ENCODE data around the gene TRHDE. TPM values are rescaled to one million over a fixed set of nuclear protein-coding genes. Genes with fewer than 3 reads are reported as not detected.

TRHDE gene
- total and polyA plus RNA-seq, 12 donors = 0.10 to 0.97 (median 0.46) TPM

DNA sequence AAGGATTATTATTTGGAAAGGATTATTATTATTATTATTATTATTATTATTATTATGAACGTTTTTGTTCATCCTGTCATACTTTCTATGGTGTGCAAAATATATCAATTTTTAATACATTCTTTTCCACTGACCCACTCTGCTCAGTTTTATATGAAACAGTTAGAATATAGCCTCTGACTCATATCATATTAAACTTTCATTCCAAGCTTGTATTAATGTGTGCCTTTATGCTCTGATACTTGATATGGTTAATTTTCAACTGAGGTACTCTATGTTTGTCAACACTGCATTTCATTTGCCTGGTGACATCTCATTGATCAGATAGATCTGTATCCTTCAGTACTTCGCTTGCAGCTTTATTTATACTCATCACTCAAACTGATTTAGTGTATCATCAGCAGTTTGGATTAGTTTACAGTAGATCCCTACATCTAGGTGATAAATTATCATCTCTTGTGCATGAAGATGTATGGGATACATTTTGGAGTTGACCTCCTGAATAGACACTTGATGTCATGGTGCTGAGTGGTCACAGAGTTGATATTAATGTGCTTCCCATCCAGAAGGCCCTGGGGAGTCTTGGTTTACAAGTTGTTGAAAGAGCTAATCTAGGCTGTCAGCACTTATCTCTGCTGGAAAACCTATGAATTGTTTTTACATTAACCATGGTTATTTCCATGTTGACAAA is 271.8 kb downstream of the TRHDE start:
- H3K36me3 ChIP-seq = no peaks in the 10 kb centered on the region
- H3K4me3 ChIP-seq = no peak overlapping the region
- H3K27me3 ChIP-seq = no peaks in the 10 kb centered on the region
- no peaks in the 10 kb centered on the region for H3K9me3 ChIP-seq
- TF ChIP-seq, protein P1, sequence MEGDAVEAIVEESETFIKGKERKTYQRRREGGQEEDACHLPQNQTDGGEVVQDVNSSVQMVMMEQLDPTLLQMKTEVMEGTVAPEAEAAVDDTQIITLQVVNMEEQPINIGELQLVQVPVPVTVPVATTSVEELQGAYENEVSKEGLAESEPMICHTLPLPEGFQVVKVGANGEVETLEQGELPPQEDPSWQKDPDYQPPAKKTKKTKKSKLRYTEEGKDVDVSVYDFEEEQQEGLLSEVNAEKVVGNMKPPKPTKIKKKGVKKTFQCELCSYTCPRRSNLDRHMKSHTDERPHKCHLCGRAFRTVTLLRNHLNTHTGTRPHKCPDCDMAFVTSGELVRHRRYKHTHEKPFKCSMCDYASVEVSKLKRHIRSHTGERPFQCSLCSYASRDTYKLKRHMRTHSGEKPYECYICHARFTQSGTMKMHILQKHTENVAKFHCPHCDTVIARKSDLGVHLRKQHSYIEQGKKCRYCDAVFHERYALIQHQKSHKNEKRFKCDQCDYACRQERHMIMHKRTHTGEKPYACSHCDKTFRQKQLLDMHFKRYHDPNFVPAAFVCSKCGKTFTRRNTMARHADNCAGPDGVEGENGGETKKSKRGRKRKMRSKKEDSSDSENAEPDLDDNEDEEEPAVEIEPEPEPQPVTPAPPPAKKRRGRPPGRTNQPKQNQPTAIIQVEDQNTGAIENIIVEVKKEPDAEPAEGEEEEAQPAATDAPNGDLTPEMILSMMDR (IDR thresholded peaks at IDR 0.05) = no peak
- no peak for ATAC-seq
- intact Hi-C loops (cut with DNase I) = no loop called here
- H3K4me1 ChIP-seq = no peaks in the 10 kb centered on the region
- WGBS, 2 donors = 40 to 51% methylated on average over 2 of the region's 2 CpGs
- DNase-seq = no peak
- H3K27ac ChIP-seq = no peak overlapping the region

DNA sequence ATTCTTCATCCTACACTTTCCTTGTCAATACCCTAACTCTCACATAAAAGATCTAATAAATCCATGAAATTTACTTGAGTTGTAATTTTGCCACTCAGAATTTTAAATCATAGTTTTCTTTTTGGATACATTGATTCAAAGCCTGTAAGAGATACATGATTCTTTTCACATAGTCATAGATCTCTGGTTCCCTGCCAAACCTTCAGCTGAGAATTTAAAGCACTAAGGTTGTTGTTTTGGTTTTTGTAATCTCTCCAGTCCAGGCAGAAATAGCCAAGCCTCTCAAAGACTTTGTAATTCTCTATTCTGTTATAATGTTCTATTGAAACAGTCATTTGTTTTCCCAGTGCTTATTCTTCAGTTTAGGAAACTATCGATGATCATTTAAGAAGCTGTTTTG is 273.9 kb downstream of the TRHDE start:
- H3K4me3 ChIP-seq = no peak overlapping the region
- H3K9me3 ChIP-seq = no peaks in the 10 kb centered on the region
- DNase-seq = no peak
- H3K4me1 ChIP-seq = no peaks in the 10 kb centered on the region
- no peaks in the 10 kb centered on the region for H3K36me3 ChIP-seq
- 84 to 87% methylated on average over 1 of the region's 1 CpG for whole genome bisulfite sequencing, 2 donors
- intact Hi-C loops (cut with DNase I) = no loop called here
- no peak overlapping the region for H3K27ac ChIP-seq
- TF ChIP-seq, protein P1 (IDR thresholded peaks at IDR 0.05) = no peak
- no peak for ATAC-seq
- H3K27me3 ChIP-seq = no peaks in the 10 kb centered on the region

DNA sequence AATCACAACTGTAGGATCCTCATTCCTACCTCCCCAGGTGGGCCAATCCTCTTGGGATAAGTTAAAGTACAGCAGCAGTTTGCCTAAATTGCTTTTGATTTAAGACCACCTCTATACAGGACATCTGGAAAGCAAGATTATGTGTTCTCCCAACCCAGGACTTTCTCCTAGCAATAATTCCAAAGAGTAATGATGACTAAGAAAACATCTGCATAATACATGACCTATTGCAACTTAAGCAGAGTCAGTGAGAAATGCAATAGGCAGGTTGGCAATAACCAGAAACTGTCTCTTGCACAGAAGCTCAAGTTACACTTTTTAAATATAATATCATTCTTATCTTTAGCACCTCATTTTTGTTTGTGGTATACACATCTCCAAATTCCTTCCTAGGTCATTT is 275.4 kb downstream of the TRHDE start:
- Histone ChIP-seq H3K27ac (no peak overlapping the region), H3K36me3 (no peaks in the 10 kb centered on the region), H3K4me3 (no peak overlapping the region), H3K27me3 (no peaks in the 10 kb centered on the region), H3K9me3 (no peaks in the 10 kb centered on the region), H3K4me1 (no peaks in the 10 kb centered on the region)
- intact Hi-C loops (cut with DNase I) = no loop called here
- ATAC-seq = no peak
- DNase-seq = no peak
- TF ChIP-seq, protein P1 (IDR thresholded peaks at IDR 0.05) = no peak

DNA sequence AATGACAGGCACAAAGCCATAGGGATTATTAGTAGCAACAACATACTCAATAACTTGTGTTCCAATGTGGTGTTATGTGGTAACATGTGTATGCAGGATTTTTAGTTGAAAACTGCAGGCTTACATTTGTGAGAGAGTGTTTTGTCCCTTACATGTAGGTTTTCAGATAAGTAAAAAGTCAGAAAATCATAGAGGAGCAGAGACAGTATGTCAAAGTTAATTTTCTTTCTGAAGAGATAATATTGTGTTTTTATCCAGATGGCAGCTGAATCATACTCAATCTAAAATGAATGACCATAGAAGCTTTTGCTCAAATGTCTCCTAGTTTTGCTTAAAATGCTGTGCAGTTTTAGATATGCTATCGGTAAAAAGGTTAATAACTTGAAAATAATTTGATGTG is 277.0 kb downstream of the TRHDE start:
- WGBS, 2 donors = 96 to 97% methylated on average over 1 of the region's 1 CpG
- Histone ChIP-seq H3K4me3 (no peak overlapping the region), H3K36me3 (no peaks in the 10 kb centered on the region), H3K27me3 (no peaks in the 10 kb centered on the region), H3K27ac (no peak overlapping the region), H3K9me3 (no peaks in the 10 kb centered on the region), H3K4me1 (no peaks in the 10 kb centered on the region)
- ATAC-seq (no peak), DNase-seq (no peak)
- intact Hi-C loops (cut with DNase I) = no loop called here
- TF ChIP-seq, protein P1 (IDR thresholded peaks at IDR 0.05) = no peak

Measured in heart right ventricle (tissue), 16 donors.